Natural killer cell (primary cell): ENCODE results near the gene FKBP4. TPM values are rescaled to one million over a fixed set of nuclear protein-coding genes. Genes with fewer than 3 reads are reported as not detected.

Experiments
- ATAC-seq, 3 donors: fragments of 150-1000 bp in 2 of 3; fragments of 200-7000 bp in 1 of 3; cut with Tn5 transposase; 1 replicate in 1 of 3; 2 replicates in 2 of 3; pipeline ENCODE4 v1.10.0; 2021; ENCODE audit warnings: mild to moderate bottlenecking in 2 of 3, moderate library complexity in 2 of 3
- DNase-seq, 2 donors: peaks; one replicate each; pipeline versions ENCODE4 v3.0.0 to v3.0.0-alpha.2; 2013 to 2021; ENCODE audit warnings: mixed read lengths in 1 of 2
- H3K27ac ChIP-seq: one replicate; pipeline ENCODE4 v1.5.1; 2013; ENCODE audit warnings: mild to moderate bottlenecking, low read length
- H3K27me3 ChIP-seq: one replicate; pipeline ENCODE4 v1.6.1; 2013; ENCODE audit warnings: low read length; ENCODE audit not compliant: control insufficient read depth, insufficient read depth
- H3K36me3 ChIP-seq: one replicate; pipeline ENCODE4 v1.6.1; 2013; ENCODE audit warnings: low read length; ENCODE audit not compliant: control insufficient read depth, insufficient read depth
- H3K4me1 ChIP-seq: one replicate; pipeline ENCODE4 v1.6.1; 2013; ENCODE audit warnings: low read length; ENCODE audit not compliant: control insufficient read depth, insufficient read depth
- H3K4me3 ChIP-seq: one replicate; pipeline ENCODE4 v1.5.1; 2013; ENCODE audit warnings: low read length
- H3K9me3 ChIP-seq: one replicate; pipeline ENCODE4 v1.6.1; 2013; ENCODE audit warnings: low read length; ENCODE audit not compliant: control insufficient read depth, insufficient read depth
- H3K27ac Mint-ChIP-seq, 2 donors: one replicate each; pipeline ENCODE4 v1.8.0; 2022; ENCODE audit warnings: mild to moderate bottlenecking in 2 of 2, mixed read lengths in 2 of 2, moderate library complexity in 1 of 2
- H3K27me3 Mint-ChIP-seq, 2 donors: one replicate each; pipeline ENCODE4 v1.8.0; 2022; ENCODE audit warnings: low read depth in 2 of 2, mixed read lengths in 2 of 2
- H3K36me3 Mint-ChIP-seq: one replicate; pipeline ENCODE4 v1.8.0; 2022; ENCODE audit warnings: mixed read lengths
- H3K4me1 Mint-ChIP-seq, 2 donors: one replicate each; pipeline ENCODE4 v1.8.0; 2022; ENCODE audit warnings: mixed read lengths in 2 of 2
- H3K4me3 Mint-ChIP-seq: one replicate; pipeline ENCODE4 v1.8.0; 2022; ENCODE audit warnings: mild to moderate bottlenecking, moderate library complexity, mixed read lengths
- H3K9me3 Mint-ChIP-seq, 2 donors: one replicate each; pipeline ENCODE4 v1.8.0; 2022; ENCODE audit warnings: mixed read lengths in 2 of 2
- CTCF ChIP-seq: fragments of 200-600 bp; IDR thresholded peaks from one replicate; pipeline ENCODE4 v1.8.0; 2022; ENCODE audit warnings: antibody characterized with exemption
- WGBS: methylation state at CpG from one replicate; pipeline ENCODE4 v1.1.7; 2013; ENCODE audit warnings: missing lambda C conversion rate; ENCODE audit not compliant: insufficient coverage; 5-methylcytosine and 5-hydroxymethylcytosine counted together
- intact Hi-C: fragments of 100-400 bp; cut with micrococcal nuclease; formaldehyde crosslinking; loops from one replicate; pipeline ENCODE4 v1.14.2; 2022
- total RNA-seq, 4 donors: library from RNA; stranded (reverse); fragments of 120-200 nt in 1 of 4; gene quantifications; one replicate each; pipeline versions ENCODE4 v1.2.3 to v1.2.4, GENCODE V29; 2013 to 2022

Gene FKBP4
- total RNA-seq, 3 donors from 2014 or later (not counting 1 experiment from before 2014, with no cell fraction given): 28.1 to 43.0 (median 29.6) TPM

- H3K36me3 Mint-ChIP-seq: no peaks in the 10 kb centered on the region
- H3K27ac Mint-ChIP-seq: peak within 1 kb of the TSS; percentile 97 to 100
- DNase-seq (peak; percentile 91 to 98), ATAC-seq (peak; percentile 93 to 98 (median 93))
- H3K27me3 ChIP-seq: no peaks in the 10 kb centered on the region
- H3K27ac ChIP-seq: peak within 1 kb of the TSS; percentile 94
- peak within 1 kb of the TSS; percentile 94 for H3K4me3 ChIP-seq
- H3K4me1 ChIP-seq: peaks cover 9% of the 10 kb centered on the region
- H3K27me3 Mint-ChIP-seq: no peaks in the 10 kb centered on the region
- intact Hi-C loops: loop anchor here (1.0 to 2.0 kb wide), 4 partner anchors 16 to 122 kb away; partner anchors contain the start of genes FOXM1, RHNO1 and TULP3
- H3K4me3 Mint-ChIP-seq: peak within 1 kb of the TSS; percentile 100
- H3K9me3 Mint-ChIP-seq: no peaks in the 10 kb centered on the region
- peaks cover 18 to 24% of the 10 kb centered on the region in 2 donors for H3K4me1 Mint-ChIP-seq
- peaks cover 3% of the 10 kb centered on the region for H3K36me3 ChIP-seq
- no peaks in the 10 kb centered on the region for H3K9me3 ChIP-seq
- under 1% methylated on average over 44 of the region's 48 CpGs for WGBS
- no peak for TF ChIP-seq CTCF
Observed at GRCh38 chr12:2812290-2813213, 17.8 kb downstream of the FKBP4 start, which contains the start of gene ITFG2. ITFG2 (plus strand) TSS chr12:2812668; CDS start chr12:2812761, 93 bp downstream.

GRCh38 chr12:2813214-2814185 is 18.7 kb downstream of the FKBP4 start:
- Mint-ChIP-seq H3K27ac (peak overlapping the region; percentile 97 to 100), H3K4me1 (peaks cover 18 to 24% of the 10 kb centered on the region in 2 donors), H3K36me3 (no peaks in the 10 kb centered on the region), H3K4me3 (peak overlapping the region; percentile 100), H3K27me3 (no peaks in the 10 kb centered on the region), H3K9me3 (no peaks in the 10 kb centered on the region)
- ATAC-seq: no peak
- Histone ChIP-seq H3K27ac (peak overlapping the region; percentile 94), H3K4me3 (peak overlapping the region; percentile 94), H3K27me3 (no peaks in the 10 kb centered on the region), H3K9me3 (no peaks in the 10 kb centered on the region), H3K36me3 (peaks cover 13% of the 10 kb centered on the region), H3K4me1 (peaks cover 9% of the 10 kb centered on the region)
- 30% methylated on average over 7 of the region's 10 CpGs for WGBS
- peak in 1 of 2 donors; percentile 72 for DNase-seq
- peak; percentile 38 for TF ChIP-seq CTCF
- intact Hi-C loops: loop anchor here (2.0 kb wide), 2 partner anchors 17 to 123 kb away; no protein-coding TSS in a partner anchor

- H3K27me3 Mint-ChIP-seq: no peaks in the 10 kb centered on the region
- no peak for ATAC-seq
- Histone ChIP-seq H3K27me3 (no peaks in the 10 kb centered on the region), H3K9me3 (no peaks in the 10 kb centered on the region), H3K36me3 (peaks cover 64% of the 10 kb centered on the region), H3K4me1 (no peaks in the 10 kb centered on the region), H3K27ac (no peak overlapping the region), H3K4me3 (no peak overlapping the region)
- WGBS: 97% methylated on average over 15 of the region's 15 CpGs
- H3K9me3 Mint-ChIP-seq: no peaks in the 10 kb centered on the region
- no peaks in the 10 kb centered on the region for H3K36me3 Mint-ChIP-seq
- no peak overlapping the region for H3K4me3 Mint-ChIP-seq
- intact Hi-C loops: no loop called here
- no peak for TF ChIP-seq CTCF
- H3K4me1 Mint-ChIP-seq: peaks cover 0 to 13% of the 10 kb centered on the region in 2 donors
- no peak for DNase-seq
- H3K27ac Mint-ChIP-seq: no peak overlapping the region
Observed at GRCh38 chr12:2819810-2820209, 25.0 kb downstream of the FKBP4 start.
